SK-N-DZ (cell line): Measurements from ENCODE around the gene EFCAB12. TPM values are rescaled to one million over a fixed set of nuclear protein-coding genes. Genes with fewer than 3 reads are reported as not detected.

ENCODE experiments used
- DNase-seq: peaks from one replicate; pipeline ENCODE4 v3.0.0-alpha.2; 2015; ENCODE audit warnings: low spot score
- polyA plus RNA-seq, 2 experiments: library from polyadenylated mRNA; depleted of rRNA; stranded (reverse); fragments of >200 nt; gene quantifications; 2 replicates each; pipeline ENCODE4 v1.2.3, GENCODE V29; 2014

Gene EFCAB12
- polyA plus RNA-seq (2014; cell fraction: cytosol; rRNA removed), result not detected in 2 replicates
- polyA plus RNA-seq (2014; cell fraction: nucleus; rRNA removed), result 0.08 TPM in 1 of 2 replicates, not detected in the other

DNA sequence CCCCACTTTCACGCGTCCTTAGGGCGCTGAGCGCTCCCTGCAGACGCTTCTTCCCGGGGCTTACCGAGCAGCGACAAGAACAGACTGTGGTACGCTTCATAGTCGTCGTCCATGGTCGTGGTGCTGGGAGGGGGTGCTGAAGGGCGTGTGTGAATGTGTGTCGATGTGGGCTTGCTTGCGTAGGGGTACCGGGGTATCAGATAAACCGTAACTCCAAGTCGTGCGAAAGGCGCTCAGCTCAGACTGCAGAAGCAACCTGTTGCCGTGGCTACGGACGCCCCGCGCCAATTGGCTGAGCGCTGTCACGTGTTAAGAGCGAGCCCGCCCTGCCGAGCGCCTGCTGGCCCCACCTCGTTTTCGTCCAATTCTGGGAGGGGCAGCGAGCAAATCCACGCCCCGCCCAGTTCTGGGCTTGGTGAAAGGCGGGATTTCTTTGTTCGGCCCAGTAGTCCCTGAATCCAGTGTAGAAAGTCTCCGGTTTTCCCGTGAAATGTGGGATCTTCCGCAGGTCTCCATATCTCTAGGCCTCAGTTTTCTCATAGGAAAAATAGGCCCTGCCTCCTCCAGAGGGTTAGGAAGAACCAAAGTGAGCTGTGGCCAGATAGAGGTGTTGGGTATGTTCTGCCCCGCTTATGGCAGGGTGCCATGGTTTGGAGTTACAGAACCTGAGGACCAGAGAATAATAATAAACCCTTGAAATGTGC, at the start of gene EFCAB12:
TSS of gene EFCAB12 (minus strand) at position 261 of the 704 bp plus-strand sequence. CDS start at position 113, 148 bp downstream.
- peak; percentile 91 for DNase-seq

DNA sequence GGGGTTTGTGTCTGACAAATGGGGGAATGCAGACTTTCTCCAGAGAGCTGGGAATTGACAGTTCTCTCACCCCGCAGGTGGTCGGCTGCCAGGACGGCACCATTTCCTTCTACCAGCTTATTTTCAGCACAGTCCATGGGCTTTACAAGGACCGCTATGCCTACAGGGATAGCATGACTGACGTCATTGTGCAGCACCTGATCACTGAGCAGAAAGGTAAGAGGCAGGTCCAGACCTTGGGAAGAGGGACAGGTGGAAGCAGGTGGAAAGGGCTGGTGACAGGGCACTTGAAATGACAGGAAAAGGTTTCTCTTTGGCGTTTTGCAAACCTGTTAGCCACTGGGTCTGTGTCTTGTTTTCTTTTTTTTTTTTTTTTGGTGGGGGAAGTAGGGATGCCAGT, 48.1 kb upstream of the EFCAB12 start:
- no peak for DNase-seq

GRCh38 chr3:129475863-129476262, 47.4 kb upstream of the EFCAB12 start:
- no peak for DNase-seq

GRCh38 chr3:129474984-129475804, 46.8 kb upstream of the EFCAB12 start:
- DNase-seq, result no peak

DNA sequence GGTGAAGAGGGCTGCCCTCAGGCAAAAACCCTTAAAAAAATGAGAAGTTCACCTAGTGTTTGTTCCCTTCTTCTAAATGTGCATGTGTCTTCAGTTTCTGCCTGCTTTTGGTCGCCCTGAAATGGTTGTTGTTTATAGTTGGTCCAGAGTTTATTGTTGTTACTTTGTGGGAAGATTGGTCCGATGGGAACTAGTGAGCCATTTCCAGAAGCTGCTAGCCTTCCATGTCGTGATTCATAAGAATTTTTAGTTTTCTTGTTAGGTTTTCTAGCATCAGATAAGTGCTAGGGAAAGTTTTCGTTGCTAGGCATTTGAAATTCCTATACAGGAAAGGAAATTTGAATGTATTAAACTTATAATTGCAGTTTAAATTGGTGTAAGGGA, 45.3 kb upstream of the EFCAB12 start:
- no peak for DNase-seq

GRCh38 chr3:129473067-129473768, 44.8 kb upstream of the EFCAB12 start:
- no peak for DNase-seq

DNA sequence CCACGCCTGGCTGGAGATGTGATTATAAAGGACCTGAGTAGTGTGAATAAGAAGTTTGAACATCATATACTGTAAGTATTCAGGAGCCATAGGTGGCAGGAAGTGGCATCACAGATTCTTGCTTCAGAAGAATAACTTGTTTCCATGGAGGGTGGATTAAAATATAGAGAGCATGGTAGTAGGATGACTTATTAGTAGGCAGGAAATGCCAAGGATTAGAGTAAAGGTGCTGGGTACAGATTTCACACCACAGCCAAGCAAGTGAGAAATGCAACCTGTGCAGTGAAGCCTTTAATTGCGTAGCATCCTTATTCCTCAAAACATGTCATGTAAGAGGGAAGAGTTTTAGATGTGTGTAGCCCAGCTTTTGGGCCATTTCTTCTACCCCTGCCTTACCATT, 42.4 kb upstream of the EFCAB12 start:
- no peak for DNase-seq

DNA sequence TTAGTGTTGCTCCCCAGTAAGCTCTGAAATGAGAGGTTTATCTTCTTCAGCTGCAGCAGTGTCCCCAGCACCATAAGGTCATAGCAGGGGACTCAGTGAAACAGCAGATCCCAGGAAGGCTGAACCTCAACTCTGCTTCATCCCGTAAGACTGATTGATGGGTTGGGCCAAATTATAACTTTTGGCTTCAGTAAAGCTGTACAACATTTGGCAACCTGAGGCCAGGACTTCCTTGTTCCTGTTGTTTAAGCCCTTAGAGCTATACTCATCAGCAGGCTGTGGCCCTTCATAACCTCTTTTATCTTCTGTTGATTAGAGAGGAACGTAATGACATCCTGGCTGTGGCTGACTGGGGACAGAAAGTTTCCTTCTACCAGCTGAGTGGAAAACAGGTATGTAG, 40.6 kb upstream of the EFCAB12 start:
- no peak for DNase-seq

DNA sequence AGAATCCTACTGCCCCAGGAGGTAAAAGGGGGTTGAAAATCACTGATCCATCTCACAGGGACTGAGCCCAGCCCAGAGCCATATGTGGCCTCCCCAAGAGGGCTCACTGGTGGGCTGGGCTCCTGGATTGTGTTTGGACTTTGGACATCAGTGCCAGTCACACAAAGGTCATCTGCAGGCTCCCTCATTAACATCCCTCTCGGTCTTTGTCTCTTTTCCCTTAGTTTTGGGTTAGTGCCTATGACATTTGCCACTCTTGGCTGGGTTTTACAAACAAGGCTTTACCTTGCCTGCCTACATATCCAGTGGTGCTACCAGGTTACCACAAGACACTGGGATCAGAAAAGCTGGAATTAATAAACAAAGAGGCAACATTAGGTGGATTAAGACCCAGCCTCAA, 39.5 kb upstream of the EFCAB12 start:
- no peak for DNase-seq

- no peak for DNase-seq
Measured at GRCh38 chr3:129463716-129464115, 35.3 kb upstream of the EFCAB12 start.

- DNase-seq, result no peak
Measured at GRCh38 chr3:129463094-129463493, 34.7 kb upstream of the EFCAB12 start.

- DNase-seq, result no peak
Measured at GRCh38 chr3:129462361-129462968, 34.0 kb upstream of the EFCAB12 start.

DNA sequence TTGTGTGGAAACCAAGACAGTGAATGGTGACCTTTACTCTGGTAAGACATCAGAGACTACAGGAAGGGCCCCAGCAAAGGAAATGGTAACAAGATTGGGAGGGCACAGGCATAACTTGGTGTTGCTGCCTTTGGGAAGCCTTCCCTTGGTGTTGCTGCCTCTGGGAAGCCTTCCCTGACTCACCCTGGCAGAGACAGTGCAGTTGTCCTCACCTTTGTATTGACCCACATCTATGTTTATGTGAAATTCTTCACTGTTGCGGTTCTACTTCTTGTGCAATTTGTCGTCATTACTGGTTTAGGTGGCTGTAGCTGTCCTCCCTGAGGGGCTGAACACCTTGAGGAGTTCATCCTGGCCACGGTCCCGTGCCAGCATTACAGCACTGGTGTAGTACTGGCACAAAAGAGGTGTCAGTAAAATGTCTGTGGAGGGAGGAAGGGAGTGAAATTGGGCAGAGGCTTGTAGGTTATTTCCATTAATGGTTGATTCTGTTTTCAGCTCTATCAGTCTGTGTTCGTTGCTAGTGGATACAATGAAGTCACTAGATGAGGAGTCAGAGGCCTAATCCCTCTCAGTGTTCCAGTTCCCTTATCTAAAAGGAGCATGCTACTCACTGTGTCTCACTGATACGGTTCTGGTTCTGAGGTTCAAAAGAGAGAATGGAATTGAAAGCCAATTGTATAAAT, 33.2 kb upstream of the EFCAB12 start:
- no peak for DNase-seq

DNA sequence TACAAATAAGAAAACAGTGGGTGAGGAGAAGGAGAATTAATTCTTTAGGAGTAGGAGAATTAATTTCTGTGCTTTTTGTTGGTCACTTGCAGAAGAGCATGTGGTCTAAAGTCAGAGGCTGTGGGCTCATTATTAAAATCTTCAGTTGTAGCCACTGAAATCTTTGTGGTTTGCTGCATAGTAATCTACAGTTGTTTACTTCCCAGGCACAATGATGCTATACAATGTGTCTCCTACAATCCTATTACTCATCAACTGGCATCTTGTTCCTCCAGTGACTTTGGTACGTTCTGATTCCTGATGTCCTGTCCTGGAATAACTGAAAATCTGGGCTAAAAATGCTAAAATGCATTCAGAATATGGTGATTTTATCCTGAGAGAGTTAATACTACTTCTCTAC, 32.6 kb upstream of the EFCAB12 start:
- no peak for DNase-seq

DNA sequence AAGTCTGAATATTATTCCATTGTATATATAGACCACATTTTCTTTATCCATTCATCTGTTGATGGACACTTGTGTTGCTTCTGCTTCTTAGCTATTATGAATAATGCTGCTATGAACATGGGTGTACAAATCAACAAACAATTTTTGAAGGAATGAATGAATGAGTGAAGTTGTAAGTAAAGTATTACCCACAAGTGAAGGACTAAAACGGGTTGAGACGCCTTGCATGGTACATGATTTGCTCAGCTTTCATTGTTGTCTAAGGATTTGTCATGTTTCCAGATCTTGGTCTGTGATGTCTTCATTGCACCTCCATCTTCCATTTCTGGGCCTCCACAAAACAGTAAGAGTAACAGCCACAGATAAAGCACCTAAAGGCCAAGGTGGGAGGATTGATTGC, 32.1 kb upstream of the EFCAB12 start:
- no peak for DNase-seq

DNA sequence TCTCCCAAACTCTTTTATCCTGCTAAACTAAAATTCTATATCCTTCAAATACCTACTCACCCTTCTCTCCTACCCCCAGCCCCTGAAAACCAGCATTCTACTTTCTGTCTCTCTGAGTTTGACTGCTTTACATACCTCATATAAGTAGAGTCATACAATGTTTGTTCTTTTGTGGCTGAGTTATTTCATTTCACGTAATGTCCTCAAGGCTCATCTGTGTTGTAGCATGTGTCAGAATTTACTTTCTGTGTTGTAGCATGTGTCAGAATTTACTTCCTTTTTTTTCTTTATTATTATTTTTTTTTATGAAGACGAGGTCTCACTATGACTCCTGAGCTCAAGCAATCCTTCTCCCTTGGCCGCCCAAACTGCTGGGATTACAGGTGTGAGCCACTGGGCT, 31.7 kb upstream of the EFCAB12 start:
- no peak for DNase-seq

DNA sequence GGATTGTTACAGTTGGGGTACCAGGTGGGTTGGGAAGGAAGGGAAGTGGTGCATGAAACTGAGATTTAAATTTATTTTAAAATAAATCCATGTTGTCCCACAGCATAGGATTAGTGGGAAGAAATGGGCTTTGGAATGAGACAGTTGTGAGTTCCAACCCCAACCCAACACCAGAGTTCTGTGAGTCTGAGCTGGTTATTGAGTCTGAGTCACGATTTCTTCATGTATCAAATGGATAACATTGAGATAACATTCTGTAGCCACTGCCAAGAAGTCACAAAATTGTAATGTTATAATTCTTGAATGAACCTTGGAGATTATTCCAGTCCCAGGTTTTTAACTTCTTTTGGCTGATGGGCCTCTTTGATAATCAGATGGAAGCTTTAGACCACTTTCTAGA, 25.3 kb upstream of the EFCAB12 start:
- no peak for DNase-seq

DNA sequence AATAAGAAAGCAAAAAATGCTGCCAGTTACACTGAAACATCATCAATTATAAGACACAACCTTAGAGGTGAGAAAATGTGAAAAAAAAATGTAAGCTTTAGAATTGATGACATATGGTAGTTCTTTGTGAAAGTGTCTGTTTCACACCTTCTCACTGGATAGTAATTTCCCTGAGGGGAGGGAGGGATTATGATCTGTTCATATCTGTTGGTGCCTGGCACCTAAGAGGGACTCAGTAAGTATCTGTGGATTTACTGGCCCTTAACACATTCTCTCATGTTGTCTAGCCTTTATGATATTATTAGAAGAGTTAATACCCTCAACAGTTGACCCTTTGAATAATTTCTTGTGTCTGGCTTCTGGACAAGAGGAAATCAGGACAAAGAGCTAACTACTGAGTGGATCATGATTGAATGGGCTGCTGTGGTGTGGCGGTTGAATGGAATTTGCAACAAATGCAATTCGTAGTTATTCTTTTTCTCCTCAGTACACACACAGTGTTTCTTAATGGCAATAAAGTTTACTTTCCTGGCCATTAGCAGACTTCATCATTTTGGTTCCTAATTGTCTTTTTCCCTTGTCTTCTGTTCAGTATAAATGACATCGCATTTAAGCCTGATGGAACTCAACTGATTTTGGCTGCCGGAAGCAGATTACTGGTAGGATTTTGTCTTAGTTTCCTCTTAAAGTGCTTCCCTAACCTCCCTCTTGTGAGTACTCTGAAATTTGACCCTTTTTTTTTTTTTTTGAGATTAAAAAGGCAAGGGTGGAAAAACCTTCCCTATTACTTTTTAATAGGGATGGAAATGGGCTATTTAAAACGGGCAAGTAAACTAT, 21.1 kb upstream of the EFCAB12 start:
- no peak for DNase-seq

GRCh38 chr3:129448186-129448895, 19.9 kb upstream of the EFCAB12 start:
- no peak for DNase-seq

DNA sequence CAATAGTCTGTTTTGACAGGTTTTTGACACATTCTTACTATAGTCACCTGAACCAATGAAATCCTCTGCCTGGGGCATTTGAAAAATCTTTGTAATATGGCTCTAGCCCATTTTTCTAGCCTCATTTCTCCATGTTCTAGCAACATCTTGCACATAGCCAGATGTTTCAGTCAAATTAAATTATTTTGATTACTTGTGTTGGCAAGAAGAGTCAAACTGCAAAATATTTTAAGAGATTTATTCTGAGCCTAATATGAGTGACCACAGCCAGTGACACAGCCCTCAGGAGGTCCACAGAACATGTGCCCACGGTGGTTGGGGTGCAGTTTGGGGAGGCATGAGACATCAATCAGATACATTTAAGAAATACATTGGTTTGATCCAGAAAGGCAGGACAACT, 18.5 kb upstream of the EFCAB12 start:
- DNase-seq, result no peak
